ENCODE measurements around the gene ST6GALNAC6. TPM values are rescaled to one million over a fixed set of nuclear protein-coding genes. Genes with fewer than 3 reads are reported as not detected.
A peak's percentile ranks its signal among the peaks of the same experiment; 100 is the strongest.

ST6GALNAC6 gene
- total and polyA plus RNA-seq, 4 donors = 22.5 to 40.4 (median 32.3) TPM

GRCh38 chr9:127841087-127841835 is 58.1 kb downstream of the ST6GALNAC6 start:
- Histone ChIP-seq H3K4me3 (ENCODE audit: low read depth in 1 of 3, low read length in 3 of 3) (no peak overlapping the region), H3K9ac (ENCODE audit: low read depth in 1 of 2, low read length in 2 of 2) (no peak overlapping the region), H3K4me1 (ENCODE audit: control insufficient read depth in 4 of 4, insufficient read depth in 4 of 4, low read length in 3 of 4) (peaks cover 9 to 19% (median 13%) of the 10 kb centered on the region in 4 donors), H3K9me3 (ENCODE audit: control insufficient read depth in 4 of 4, low read length in 3 of 4) (no peaks in the 10 kb centered on the region), H3K36me3 (ENCODE audit: control insufficient read depth in 4 of 4, insufficient read depth in 3 of 4, low read depth in 1 of 4, low read length in 3 of 4) (no peaks in the 10 kb centered on the region), H3K27me3 (ENCODE audit: control insufficient read depth in 4 of 4, insufficient read depth in 4 of 4, low read length in 3 of 4) (no peaks in the 10 kb centered on the region), H3K27ac (ENCODE audit: low read depth in 1 of 2, low read length in 2 of 2) (peak overlapping the region in 1 of 2 donors; percentile 5)
- TF ChIP-seq GABPA (IDR thresholded peaks at IDR 0.05 in 1 of 2, conservative IDR thresholded peaks at IDR 0.05 in 1 of 2) = no peak
- TF ChIP-seq REST (IDR thresholded peaks at IDR 0.05) = no peak
- TF ChIP-seq HNF4A (conservative IDR thresholded peaks at IDR 0.05) = peak in 1 of 2 donors; percentile 5
- WGBS = 79% methylated on average over 15 of the region's 15 CpGs
- DNase-seq (ENCODE audit: low spot score) = no peak

GRCh38 chr9:127838375-127839078 is 60.9 kb downstream of the ST6GALNAC6 start:
- Histone ChIP-seq H3K9me3 (ENCODE audit: control insufficient read depth in 4 of 4, low read length in 3 of 4) (no peaks in the 10 kb centered on the region), H3K4me3 (ENCODE audit: low read depth in 1 of 3, low read length in 3 of 3) (peak overlapping the region in 1 of 3 donors; percentile 7), H3K27me3 (ENCODE audit: control insufficient read depth in 4 of 4, insufficient read depth in 4 of 4, low read length in 3 of 4) (no peaks in the 10 kb centered on the region), H3K36me3 (ENCODE audit: control insufficient read depth in 4 of 4, insufficient read depth in 3 of 4, low read depth in 1 of 4, low read length in 3 of 4) (no peaks in the 10 kb centered on the region), H3K9ac (ENCODE audit: low read depth in 1 of 2, low read length in 2 of 2) (peak overlapping the region in 1 of 2 donors; percentile 9), H3K4me1 (ENCODE audit: control insufficient read depth in 4 of 4, insufficient read depth in 4 of 4, low read length in 3 of 4) (peaks cover 13 to 23% (median 15%) of the 10 kb centered on the region in 4 donors), H3K27ac (ENCODE audit: low read depth in 1 of 2, low read length in 2 of 2) (peak overlapping the region; percentile 66 to 91)
- no peak for DNase-seq (ENCODE audit: low spot score)
- 18% methylated on average over 18 of the region's 18 CpGs for WGBS
- peak; percentile 82 to 88 for TF ChIP-seq RXRA (IDR thresholded peaks at IDR 0.05)
- peak; percentile 92 for TF ChIP-seq YY1 (IDR thresholded peaks at IDR 0.05)
- peak in 1 of 2 donors; percentile 61 for TF ChIP-seq GABPA (IDR thresholded peaks at IDR 0.05 in 1 of 2, conservative IDR thresholded peaks at IDR 0.05 in 1 of 2)
- peak in 1 of 2 donors; percentile 31 for TF ChIP-seq JUND (IDR thresholded peaks at IDR 0.05)
- peak; percentile 53 to 65 for TF ChIP-seq HNF4A (conservative IDR thresholded peaks at IDR 0.05)
- no peak for TF ChIP-seq FOXA2 (IDR thresholded peaks at IDR 0.05)
- peak; percentile 73 for TF ChIP-seq REST (IDR thresholded peaks at IDR 0.05)
- no peak for TF ChIP-seq ATF3 (IDR thresholded peaks at IDR 0.05)
- peak; percentile 27 to 41 for TF ChIP-seq RAD21 (IDR thresholded peaks at IDR 0.05)
- peak; percentile 93 for TF ChIP-seq SP1 (IDR thresholded peaks at IDR 0.05)
- TF ChIP-seq EGR1 (IDR thresholded peaks at IDR 0.05; ENCODE audit: low read depth in 2 of 2) = peak in 1 of 2 donors; percentile 43
- TF ChIP-seq CTCF (IDR thresholded peaks at IDR 0.05; ENCODE audit: low read depth, low read length, missing input control) = no peak
- TF ChIP-seq NR2F2 (IDR thresholded peaks at IDR 0.05) = peak; percentile 98
- TF ChIP-seq HNF4G (IDR thresholded peaks at IDR 0.05) = no peak
- peak; percentile 42 for TF ChIP-seq TAF1 (conservative IDR thresholded peaks at IDR 0.05)
- TF ChIP-seq MAX (IDR thresholded peaks at IDR 0.05) = peak; percentile 64
- TF ChIP-seq ZBTB33 (IDR thresholded peaks at IDR 0.05) = peak; percentile 28
